Caco-2 (cell line): ENCODE data around the gene FBN3. TPM values are rescaled to one million over a fixed set of nuclear protein-coding genes. Genes with fewer than 3 reads are reported as not detected.

Source experiments
- BruUV-seq: library from RNA; stranded (reverse); fragments of 400-500 nt; replicated peaks from 2 replicates; lab custom pipeline; 2021; lab: Mats Ljungman, UMichigan
- CTCF ChIA-PET: fragments of 300-600 bp; sonication (Branson Sonifier 250); formaldehyde crosslinking; loops from one replicate; lab custom pipeline; 2022; ENCODE audit warnings: antibody characterized with exemption; lab: Charles Lee
- POLR2A ChIA-PET: fragments of 300-600 bp; sonication (Branson Sonifier 250); formaldehyde crosslinking; loops from one replicate; lab custom pipeline; 2022; ENCODE audit warnings: antibody characterized with exemption; lab: Charles Lee
- DNase-seq, 2 experiments: peaks; one replicate each; pipeline versions ENCODE4 v3.0.0 to v3.0.0-alpha.2; 2020 to 2022
- H3K27me3 ChIP-seq: replicated peaks from 2 replicates; pipeline ENCODE4 v1.6.0; 2011; ENCODE audit warnings: low read length; ENCODE audit not compliant: control insufficient read depth, insufficient read depth
- H3K36me3 ChIP-seq: 2 replicates; pipeline ENCODE4 v1.5.1; 2011; ENCODE audit warnings: low read length; ENCODE audit not compliant: control insufficient read depth, insufficient read depth
- H3K4me1 ChIP-seq: fragments of 250-450 bp; sonication (Bioruptor Pico); 2 replicates; pipeline ENCODE4 v1.5.1; 2020; ENCODE audit warnings: mild to moderate bottlenecking
- H3K4me3 ChIP-seq: 2 replicates; pipeline ENCODE4 v1.5.1; 2011; ENCODE audit warnings: low read depth, mild to moderate bottlenecking, control low read depth, low read length
- H3K9me3 ChIP-seq: fragments of 250-450 bp; sonication (Bioruptor Pico); 2 replicates; pipeline ENCODE4 v1.5.1; 2020; ENCODE audit warnings: mild to moderate bottlenecking, moderate library complexity
- H3K27ac Mint-ChIP-seq: one replicate; pipeline ENCODE4 v1.8.0; 2022; ENCODE audit warnings: mixed read lengths; ENCODE audit not compliant: unreplicated experiment
- H3K27me3 Mint-ChIP-seq: one replicate; pipeline ENCODE4 v1.8.0; 2022; ENCODE audit warnings: mixed read lengths; ENCODE audit not compliant: insufficient read depth, unreplicated experiment
- H3K36me3 Mint-ChIP-seq: one replicate; pipeline ENCODE4 v1.8.0; 2022; ENCODE audit warnings: mild to moderate bottlenecking, mixed read lengths; ENCODE audit not compliant: insufficient read depth, unreplicated experiment
- H3K4me1 Mint-ChIP-seq: one replicate; pipeline ENCODE4 v1.8.0; 2022; ENCODE audit warnings: low read depth, mixed read lengths; ENCODE audit not compliant: unreplicated experiment
- H3K4me3 Mint-ChIP-seq: one replicate; pipeline ENCODE4 v1.8.0; 2022; ENCODE audit warnings: mild to moderate bottlenecking, moderate library complexity, mixed read lengths; ENCODE audit not compliant: unreplicated experiment
- H3K9me3 Mint-ChIP-seq: one replicate; pipeline ENCODE4 v1.8.0; 2022; ENCODE audit warnings: mixed read lengths; ENCODE audit not compliant: unreplicated experiment
- intact Hi-C: fragments of 100-400 bp; cut with micrococcal nuclease; formaldehyde crosslinking; loops from one replicate; pipeline ENCODE4 v1.10.0; 2022; ENCODE audit not compliant: unreplicated experiment
- total RNA-seq: library from RNA; stranded (reverse); gene quantifications from 2 replicates; pipeline ENCODE4 v1.2.3, GENCODE V29; 2022
- TF ChIP-seq, protein P1 (sequence below), 2 experiments: fragments of 200-600 bp in 1 of 2; IDR thresholded peaks; 1 replicate in 1 of 2; 2 replicates in 1 of 2; pipeline versions ENCODE4 v1.5.1 to v1.8.0; 2011 to 2022; ENCODE audit warnings: antibody characterized with exemption in 1 of 2, control low read depth in 1 of 2, inconsistent platforms in 1 of 2, low read depth in 1 of 2, low read length in 1 of 2, mild to moderate bottlenecking in 1 of 2, moderate library complexity in 1 of 2; ENCODE audit not compliant: insufficient read depth in 1 of 2, severe bottlenecking in 1 of 2, unreplicated experiment in 1 of 2

Gene FBN3
- total RNA-seq, 1 experiment from 2014 or later, result 16.4 TPM

DNA sequence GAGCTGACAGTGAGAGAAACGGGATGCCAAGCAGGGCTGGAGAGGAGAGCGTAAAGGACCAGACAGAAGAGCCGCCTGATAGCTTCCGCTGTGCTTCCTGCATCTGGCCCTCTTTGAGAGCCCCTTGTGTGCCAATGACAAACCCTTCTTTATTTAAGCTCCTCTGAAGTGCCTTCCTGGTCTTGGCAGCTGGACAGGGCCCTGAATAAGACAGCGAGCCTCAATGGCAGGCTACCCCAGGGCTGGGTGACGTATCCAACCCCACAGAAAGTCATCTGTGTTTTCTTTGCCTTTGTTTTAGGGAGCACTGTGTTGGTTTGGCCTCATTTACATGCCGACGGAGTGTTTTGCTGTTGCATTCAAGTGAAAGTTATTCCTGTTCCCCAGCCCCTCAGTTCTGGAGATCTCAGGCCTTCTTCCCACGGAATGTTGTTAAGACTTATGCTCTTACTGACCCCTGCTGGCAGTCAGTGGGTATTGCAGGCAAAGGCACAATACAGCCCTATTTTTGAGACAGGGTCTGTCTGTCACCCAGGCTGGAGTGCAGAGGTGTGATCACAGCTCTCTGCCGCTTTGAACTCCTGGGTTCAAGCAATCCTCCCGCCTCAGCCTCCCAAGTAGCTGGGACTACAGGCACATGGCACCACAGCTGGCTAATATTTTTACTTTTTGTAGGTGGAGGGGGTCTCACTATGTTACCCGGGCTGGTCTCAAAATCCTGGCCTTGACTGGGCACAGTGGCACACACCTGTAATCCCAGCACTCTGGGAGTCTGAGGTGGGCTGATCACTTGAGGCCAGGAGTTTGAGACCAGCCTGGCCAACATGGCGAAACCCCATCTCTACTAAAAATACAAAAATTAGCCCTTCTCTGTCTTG, 80.1 kb downstream of the FBN3 start:
- Histone ChIP-seq H3K4me3 (no peak overlapping the region), H3K27me3 (no peaks in the 10 kb centered on the region), H3K36me3 (no peaks in the 10 kb centered on the region), H3K9me3 (peaks cover 11% of the 10 kb centered on the region; the same call in 1 of the 2 replicates), H3K4me1 (no peaks in the 10 kb centered on the region)
- H3K27me3 Mint-ChIP-seq, result no peaks in the 10 kb centered on the region
- H3K9me3 Mint-ChIP-seq, result peaks cover 14% of the 10 kb centered on the region
- H3K4me1 Mint-ChIP-seq, result no peaks in the 10 kb centered on the region
- H3K4me3 Mint-ChIP-seq, result no peak overlapping the region
- peaks cover 8% of the 10 kb centered on the region for H3K36me3 Mint-ChIP-seq
- ChIA-PET POLR2A (no interaction called here), CTCF (interaction anchor here (0.9 to 1.5 kb wide), 2 partner anchors 99 to 125 kb away, joined by 3 read pairs; no protein-coding TSS in a partner anchor)
- DNase-seq, result peak in 1 of 2 experiments; percentile 31
- H3K27ac Mint-ChIP-seq, result no peak overlapping the region
- BruUV-seq, result no TSS peak
- intact Hi-C loops, result loop anchor here (2.0 kb wide), 1 partner anchor 125 kb away; no protein-coding TSS in a partner anchor
- TF ChIP-seq, protein P1, sequence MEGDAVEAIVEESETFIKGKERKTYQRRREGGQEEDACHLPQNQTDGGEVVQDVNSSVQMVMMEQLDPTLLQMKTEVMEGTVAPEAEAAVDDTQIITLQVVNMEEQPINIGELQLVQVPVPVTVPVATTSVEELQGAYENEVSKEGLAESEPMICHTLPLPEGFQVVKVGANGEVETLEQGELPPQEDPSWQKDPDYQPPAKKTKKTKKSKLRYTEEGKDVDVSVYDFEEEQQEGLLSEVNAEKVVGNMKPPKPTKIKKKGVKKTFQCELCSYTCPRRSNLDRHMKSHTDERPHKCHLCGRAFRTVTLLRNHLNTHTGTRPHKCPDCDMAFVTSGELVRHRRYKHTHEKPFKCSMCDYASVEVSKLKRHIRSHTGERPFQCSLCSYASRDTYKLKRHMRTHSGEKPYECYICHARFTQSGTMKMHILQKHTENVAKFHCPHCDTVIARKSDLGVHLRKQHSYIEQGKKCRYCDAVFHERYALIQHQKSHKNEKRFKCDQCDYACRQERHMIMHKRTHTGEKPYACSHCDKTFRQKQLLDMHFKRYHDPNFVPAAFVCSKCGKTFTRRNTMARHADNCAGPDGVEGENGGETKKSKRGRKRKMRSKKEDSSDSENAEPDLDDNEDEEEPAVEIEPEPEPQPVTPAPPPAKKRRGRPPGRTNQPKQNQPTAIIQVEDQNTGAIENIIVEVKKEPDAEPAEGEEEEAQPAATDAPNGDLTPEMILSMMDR (IDR thresholded peaks at IDR 0.05; ENCODE audit: insufficient read depth in 1 of 2, low read depth in 1 of 2, low read length in 1 of 2, severe bottlenecking in 1 of 2, unreplicated experiment in 1 of 2), result peak; percentile 60 to 75

DNA sequence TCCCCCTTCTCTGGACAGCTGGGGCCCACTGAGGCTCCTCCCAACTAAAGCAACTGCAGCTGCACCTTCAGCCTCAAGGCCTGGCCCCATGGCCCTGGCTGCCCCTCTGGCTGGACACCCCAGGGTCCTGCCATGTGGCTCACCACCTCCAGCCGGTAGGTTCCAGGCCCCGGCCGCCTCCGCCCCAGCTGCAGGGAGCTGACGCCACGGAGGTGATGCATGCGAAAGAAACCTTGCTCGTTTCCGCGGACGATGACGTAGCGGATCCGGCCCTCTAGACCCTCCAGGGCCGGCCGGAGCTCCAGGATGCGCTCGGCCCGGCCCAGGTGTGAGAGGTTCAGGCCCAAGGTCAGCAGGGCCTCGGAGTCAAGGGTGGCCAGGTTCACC, 83.5 kb downstream of the FBN3 start:
- no peak overlapping the region for H3K4me3 Mint-ChIP-seq
- H3K27ac Mint-ChIP-seq, result no peak overlapping the region
- H3K4me1 Mint-ChIP-seq, result no peaks in the 10 kb centered on the region
- H3K9me3 Mint-ChIP-seq, result peaks cover 8% of the 10 kb centered on the region
- no TSS peak for BruUV-seq
- peaks cover 8% of the 10 kb centered on the region for H3K36me3 Mint-ChIP-seq
- CTCF ChIA-PET, result no interaction called here
- no peak for DNase-seq
- TF ChIP-seq, protein P1 (IDR thresholded peaks at IDR 0.05; ENCODE audit: insufficient read depth in 1 of 2, low read depth in 1 of 2, low read length in 1 of 2, severe bottlenecking in 1 of 2, unreplicated experiment in 1 of 2), result no peak
- intact Hi-C loops, result no loop called here
- Histone ChIP-seq H3K9me3 (peaks cover 11% of the 10 kb centered on the region; the same call in 1 of the 2 replicates), H3K27me3 (no peaks in the 10 kb centered on the region), H3K4me3 (no peak overlapping the region), H3K4me1 (no peaks in the 10 kb centered on the region), H3K36me3 (no peaks in the 10 kb centered on the region)
- H3K27me3 Mint-ChIP-seq, result no peaks in the 10 kb centered on the region
- POLR2A ChIA-PET, result no interaction called here

DNA sequence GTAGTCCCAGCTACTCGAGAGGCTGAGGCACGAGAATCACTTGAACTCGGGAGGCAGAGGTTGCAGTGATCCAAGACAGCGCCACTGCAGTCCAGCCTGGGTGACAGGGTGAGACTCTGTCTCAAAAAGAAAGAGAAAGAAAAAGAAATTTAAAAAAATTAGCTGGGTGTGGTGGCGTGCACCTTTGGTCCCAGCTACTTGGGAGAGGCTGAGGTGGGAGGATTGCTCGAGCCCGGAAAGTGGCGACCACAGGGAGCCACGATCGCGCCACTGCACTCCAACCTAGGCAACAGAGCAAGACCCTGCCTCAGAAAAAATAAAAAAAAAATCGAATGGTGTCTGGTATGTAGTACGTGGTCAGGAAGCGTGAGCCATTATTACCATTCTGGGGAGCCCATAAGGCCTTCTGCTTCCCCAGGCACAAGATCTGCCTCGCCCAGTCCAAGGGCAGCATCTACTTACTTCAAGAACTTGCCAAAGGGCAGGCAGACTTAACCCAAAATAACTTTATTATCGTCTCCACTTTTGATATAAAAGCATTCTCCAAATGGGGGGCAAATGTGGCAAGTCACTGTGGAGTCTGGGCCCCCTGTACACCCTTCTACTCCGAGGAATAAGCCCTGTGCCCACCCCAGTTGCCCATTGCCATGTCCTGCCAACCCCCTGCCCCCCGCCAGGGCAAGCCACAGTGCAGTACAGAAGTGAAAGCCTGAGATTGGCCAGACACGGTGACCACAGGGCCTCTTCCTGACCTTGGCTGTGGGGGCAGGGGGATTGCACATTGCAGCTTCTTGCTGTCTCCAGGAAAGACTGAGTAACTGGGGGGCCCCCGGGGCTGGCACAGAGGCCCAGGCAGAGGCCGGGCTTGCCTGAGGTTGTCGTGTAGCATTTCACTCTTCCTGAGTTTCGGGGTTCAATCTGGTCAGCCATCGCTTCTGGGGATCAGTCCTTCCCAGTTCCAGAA, 84.2 kb downstream of the FBN3 start:
- Histone ChIP-seq H3K27me3 (no peaks in the 10 kb centered on the region), H3K4me1 (no peaks in the 10 kb centered on the region), H3K36me3 (no peaks in the 10 kb centered on the region), H3K4me3 (no peak overlapping the region), H3K9me3 (peaks cover 11% of the 10 kb centered on the region; the same call in 1 of the 2 replicates)
- Mint-ChIP-seq H3K27ac (no peak overlapping the region), H3K4me1 (no peaks in the 10 kb centered on the region), H3K27me3 (no peaks in the 10 kb centered on the region), H3K4me3 (no peak overlapping the region), H3K36me3 (peaks cover 5% of the 10 kb centered on the region), H3K9me3 (peaks cover 6% of the 10 kb centered on the region)
- no peak for DNase-seq
- intact Hi-C loops, result no loop called here
- no TSS peak for BruUV-seq
- ChIA-PET POLR2A (no interaction called here), CTCF (no interaction called here)
- TF ChIP-seq, protein P1 (IDR thresholded peaks at IDR 0.05; ENCODE audit: insufficient read depth in 1 of 2, low read depth in 1 of 2, low read length in 1 of 2, severe bottlenecking in 1 of 2, unreplicated experiment in 1 of 2), result no peak
